Measurements from ENCODE around the gene NTRK1.

Gene NTRK1

GRCh38 chr1:156882543-156882942 lies 21.9 kb downstream of the NTRK1 start:
- DNase-seq = no peak

DNA sequence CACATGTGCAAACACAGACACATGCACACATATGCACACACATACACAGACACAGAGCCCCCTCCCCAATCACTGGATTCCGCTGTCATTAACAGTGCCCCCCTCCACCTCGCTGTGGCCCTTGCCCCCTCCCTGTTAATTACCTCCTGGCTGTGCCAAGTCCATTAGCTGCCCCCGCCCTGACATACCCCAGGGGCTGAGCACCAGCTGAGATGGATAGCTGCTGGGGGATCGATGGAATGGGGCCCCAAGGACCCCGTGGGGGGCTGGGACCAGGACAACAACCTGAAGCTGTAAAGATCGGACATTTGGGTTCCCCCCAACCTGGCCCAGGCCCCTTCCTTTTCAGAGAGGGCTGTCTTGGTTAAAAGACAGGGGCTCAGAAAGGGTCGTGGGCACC lies 23.3 kb downstream of the NTRK1 start:
- no peak for DNase-seq

DNA sequence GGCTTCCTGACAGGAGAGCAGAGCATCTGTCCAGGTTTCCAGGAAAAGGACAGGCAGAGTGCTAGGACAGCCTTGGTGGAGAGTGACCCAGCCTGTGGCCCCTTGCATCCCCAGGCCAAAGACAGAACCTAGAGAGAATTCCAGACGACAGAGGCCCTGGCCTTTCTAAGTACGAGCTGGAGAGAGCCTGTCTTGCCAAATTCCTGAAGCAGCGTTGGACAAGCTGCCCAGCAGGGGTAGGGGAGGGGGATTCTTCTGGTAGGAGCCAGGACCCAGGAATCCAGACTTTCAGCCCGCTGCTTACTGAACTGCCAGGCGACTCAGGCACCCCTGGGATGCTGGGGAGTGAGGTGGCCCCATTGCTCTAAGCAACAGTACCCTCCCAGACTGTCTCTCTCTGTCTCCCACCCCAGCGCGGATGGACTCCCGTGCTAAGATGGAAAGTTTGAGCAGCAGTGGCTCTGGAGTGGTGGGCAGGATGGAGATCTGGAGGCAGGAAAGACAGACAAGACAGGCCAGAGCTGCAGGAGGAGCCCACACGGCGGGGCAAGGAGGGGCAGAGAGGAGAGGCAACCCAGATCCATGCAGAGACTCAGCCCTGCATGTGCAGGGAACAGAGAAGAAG lies 24.0 kb downstream of the NTRK1 start:
- DNase-seq = no peak

DNA sequence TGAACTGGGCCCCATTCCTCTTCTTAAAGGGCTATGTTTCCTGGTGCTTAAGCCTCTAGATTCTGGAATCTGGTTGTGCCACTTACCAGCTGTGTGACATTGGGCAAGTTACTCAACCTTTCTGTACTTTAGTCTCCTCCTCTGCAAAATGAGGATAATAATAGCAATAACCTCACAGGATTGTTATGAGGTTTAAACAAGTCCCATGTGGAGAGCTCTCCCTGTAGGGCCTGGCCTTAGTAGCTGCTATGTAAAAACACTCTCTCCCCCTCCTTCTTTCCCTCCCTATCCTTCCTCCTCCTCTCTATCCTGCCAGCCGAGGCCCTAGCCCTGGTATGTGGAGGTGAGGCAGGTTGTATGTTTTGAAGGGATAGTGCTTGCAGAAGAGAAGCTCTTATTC lies 24.6 kb downstream of the NTRK1 start:
- DNase-seq = no peak

- no peak for DNase-seq
These were observed 25.3 kb downstream of the NTRK1 start for GRCh38 chr1:156885880-156886355.

GRCh38 chr1:156886583-156887281 lies 26.1 kb downstream of the NTRK1 start:
- no peak for DNase-seq

DNA sequence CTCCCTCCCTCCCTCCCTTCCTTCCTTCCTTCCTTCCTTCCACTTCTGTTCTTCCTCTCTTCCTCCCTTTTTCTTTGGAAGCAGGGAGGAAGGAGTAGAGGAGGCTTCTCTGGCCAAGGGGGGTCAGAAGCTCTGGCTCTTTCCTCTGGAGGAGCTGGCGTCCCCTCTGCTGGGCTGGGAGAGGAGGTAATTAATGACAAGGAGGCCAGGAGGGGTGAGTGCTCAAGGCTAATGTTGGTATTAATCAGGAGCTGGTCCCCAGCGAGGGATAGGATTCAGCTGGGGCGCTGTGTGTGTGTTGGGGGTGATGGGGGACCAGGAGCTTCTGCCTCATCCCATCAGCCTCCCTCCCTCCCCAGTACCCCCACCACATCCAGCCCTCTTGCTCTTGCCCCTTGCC lies 26.7 kb downstream of the NTRK1 start:
- no peak for DNase-seq

GRCh38 chr1:156887734-156888133 lies 27.1 kb downstream of the NTRK1 start:
- no peak for DNase-seq

GRCh38 chr1:156889802-156890580 lies 29.3 kb downstream of the NTRK1 start:
- peak; percentile 72 for DNase-seq

DNA sequence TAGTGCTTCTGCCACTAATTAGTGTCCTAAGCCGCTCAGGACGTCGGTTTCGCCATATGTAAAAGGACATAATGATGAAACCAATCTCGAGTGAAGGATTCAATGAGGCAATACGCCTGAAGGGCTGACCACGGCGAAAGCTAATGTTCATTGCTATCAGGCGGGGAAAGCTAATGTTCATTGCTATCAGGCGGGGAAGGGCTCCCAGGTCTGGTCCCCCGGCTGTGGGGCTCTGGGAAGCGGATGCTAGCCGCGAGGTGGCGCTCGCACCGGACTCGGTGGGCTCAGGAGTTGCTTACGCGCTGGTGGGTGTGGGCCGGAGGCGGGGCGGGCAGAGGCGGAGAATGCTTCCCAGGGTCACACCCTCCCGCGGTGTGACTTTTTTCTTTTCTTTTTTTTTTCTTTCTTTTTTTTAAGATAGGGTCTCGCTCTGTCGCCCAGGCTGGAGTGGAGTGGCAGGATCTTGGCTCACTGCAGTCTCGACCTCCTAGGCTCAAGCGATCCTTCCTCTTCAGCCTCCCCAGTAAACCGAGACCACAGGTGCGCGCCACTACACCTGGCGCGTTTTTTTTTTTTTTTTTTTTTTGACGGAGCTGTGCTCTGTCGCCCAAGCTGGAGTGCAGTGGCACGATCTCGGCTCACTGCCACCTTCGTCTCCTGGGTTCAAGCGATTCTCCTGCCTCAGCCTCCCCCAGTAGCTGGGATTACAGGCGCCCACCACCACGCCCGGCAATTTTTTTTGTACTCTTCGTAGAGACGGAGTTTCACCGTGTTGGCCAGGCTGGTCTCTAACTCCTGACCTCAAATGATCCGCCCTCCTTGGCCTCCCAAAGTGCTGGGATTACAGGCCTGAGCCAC lies 31.8 kb downstream of the NTRK1 start:
- peak; percentile 89 for DNase-seq

- peak; percentile 65 for DNase-seq
These were observed 32.6 kb downstream of the NTRK1 start, which contains the start of gene PEAR1 for GRCh38 chr1:156893048-156893953. Gene PEAR1 (plus strand): TSS chr1:156893718. CDS start chr1:156903927, 10,209 bp downstream.

DNA sequence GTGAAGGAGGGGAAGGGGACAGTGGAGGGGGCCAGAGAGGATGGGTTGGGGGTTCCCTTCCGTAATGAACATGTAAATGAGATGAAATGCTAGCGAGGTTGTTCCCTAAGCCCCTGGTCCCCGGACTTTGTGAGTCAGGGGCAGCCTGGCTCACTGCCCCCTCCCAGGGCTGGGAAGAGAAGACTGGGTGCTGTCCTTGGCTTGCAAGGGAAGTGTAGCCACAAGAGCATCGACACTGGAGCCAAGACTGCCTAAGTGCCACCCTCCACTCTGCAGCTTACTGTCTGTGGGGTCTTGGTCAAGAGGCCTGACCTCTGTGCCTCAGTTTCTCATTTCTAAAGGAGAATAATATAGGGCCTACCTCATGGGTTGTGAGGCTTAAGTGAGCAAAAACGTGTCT lies 33.3 kb downstream of the NTRK1 start:
- DNase-seq = no peak

DNA sequence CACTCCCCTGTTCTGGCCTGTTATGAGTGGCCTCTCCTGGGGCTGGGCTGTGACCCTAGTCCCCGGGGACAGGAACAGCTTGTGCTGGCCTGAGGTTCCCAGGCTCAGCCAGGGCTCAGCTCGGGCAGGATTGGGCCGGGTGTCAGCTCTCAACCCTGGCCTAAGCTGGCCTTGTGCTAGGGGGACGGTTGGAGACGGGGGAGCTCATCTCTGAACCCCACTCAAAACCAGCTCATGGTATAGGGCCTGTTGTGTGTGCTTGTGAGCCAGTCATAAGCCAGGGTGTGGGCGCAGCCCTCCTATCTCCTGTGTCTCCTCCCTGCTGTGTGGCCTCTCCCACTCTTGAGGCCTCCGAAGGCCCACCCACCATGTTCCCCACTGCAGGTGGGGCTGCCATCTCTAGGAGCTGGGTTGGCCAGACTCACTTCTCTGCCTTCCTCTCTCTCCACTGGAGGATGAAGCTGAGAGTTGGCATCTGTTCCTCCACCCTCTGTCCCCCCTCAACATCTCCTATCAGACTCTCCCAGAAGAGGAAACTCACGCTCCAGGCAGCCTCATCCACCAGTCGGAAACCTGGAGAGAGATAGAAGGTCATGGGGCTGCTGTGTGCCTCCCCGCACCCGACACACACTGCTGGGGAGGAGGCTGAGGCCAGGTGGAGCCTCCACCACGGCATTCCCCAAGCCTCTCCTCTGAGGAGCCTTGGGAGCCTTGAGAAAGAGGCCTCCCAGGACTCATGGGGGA lies 34.2 kb downstream of the NTRK1 start:
- DNase-seq = peak; percentile 38

- peak; percentile 60 for DNase-seq
These were observed 34.8 kb downstream of the NTRK1 start for GRCh38 chr1:156895455-156895812.

GRCh38 chr1:156895927-156896326 lies 35.3 kb downstream of the NTRK1 start:
- no peak for DNase-seq

GRCh38 chr1:156896490-156897033 lies 35.9 kb downstream of the NTRK1 start:
- DNase-seq = peak; percentile 93

DNA sequence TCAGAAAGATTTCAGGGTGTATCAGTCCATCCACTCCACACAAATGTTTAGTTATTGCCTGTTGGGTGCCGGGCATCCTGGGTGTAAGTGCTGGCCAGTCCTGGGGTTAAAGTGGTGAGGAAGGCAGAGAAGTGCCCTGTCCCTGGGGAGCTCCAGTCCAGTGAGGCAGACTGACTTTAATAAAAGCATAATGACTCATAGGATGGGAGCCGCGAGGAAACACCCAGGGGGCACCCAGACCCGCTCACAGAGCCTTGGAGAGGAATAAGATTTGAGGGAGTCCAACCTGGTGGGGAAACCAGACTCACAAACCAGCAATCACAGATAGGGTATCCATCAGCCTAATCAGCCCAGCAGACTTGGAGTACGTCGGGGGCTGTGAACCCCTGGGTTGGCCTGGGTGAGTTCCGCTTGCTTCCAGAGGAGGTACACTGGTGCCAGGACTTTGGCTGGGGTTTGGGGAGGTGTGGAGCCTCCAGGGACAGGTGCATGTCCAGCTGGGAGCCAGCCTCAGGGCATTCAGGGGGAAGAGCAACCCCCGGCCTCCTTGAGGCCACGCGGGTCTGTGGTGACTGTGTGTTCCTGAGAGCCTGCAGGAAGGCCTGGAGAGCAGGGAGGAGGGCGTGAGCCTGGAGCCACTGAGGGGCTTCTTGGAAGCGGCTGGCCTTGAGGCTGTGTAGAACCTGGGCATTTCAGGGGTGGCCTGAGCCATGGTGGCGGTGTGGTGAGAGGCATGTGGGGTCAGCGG lies 36.6 kb downstream of the NTRK1 start:
- DNase-seq = peak; percentile 83

DNA sequence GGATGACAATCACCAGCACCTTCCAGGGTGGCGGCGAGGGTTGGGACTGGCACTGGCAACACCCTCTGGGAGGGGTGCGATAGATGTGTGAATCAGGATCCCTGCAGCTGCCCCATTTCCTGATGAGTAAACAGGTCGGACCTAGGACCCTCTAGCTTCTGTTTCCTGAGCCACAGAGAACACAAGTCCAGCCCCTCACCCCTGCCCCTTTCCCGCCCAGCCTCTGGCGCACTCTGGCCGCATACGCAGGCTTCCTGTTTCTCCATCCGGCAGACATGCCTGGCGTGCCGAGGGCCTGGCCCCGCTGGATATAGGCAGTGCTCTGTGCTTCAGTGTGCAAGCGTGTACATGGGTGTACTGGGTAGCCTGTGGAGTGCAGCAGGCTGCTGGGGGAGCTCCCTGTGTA lies 37.5 kb downstream of the NTRK1 start:
- DNase-seq = peak; percentile 60

DNA sequence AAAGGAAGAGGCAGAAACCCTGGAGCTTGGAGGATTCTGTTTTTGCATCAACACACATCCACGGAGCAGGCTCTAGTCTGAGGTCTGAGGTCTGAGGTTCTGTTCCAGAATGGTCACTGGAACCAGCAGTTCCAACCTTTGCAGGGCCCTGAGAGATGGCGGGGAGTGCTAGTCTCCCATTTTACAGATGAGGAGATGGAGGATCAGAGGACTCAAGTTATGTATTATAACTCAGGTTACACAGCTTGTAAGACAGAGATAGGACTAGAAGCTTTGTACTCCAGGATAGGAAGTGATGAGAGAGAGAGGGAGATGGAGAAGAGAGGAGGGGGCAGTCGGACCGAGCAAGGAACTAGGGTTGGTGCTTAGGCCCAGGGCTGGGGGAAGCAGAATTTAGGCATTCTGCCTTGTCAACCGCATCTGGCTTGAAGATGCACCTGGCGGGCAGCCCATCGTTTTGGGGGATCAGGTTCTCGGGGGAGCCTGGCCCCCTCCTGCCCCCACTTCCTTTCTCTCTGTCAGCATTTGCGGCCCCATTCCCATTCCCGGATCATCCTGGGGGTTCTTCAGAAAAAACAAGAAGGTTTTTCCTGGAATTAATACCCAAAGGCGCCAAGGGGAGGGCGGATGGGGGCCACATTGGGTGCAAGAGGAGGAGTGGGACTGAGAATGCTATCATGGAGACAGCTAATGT lies 38.5 kb downstream of the NTRK1 start:
- DNase-seq = no peak
